GM12874 (cell line): ENCODE measurements around the gene MPPED2.

ENCODE experiments used
- CTCF ChIP-seq: IDR thresholded peaks from 2 replicates; pipeline ENCODE4 v1.5.1; 2011; ENCODE audit warnings: low read depth, mild to moderate bottlenecking, control low read depth, low read length, moderate library complexity; ENCODE audit not compliant: insufficient read depth

The MPPED2 gene

GRCh38 chr11:30545507-30545906 is 40.6 kb downstream of the MPPED2 start:
- TF ChIP-seq CTCF: no peak

- no peak for TF ChIP-seq CTCF
Observed at GRCh38 chr11:30543066-30543465, 43.1 kb downstream of the MPPED2 start.

- no peak for TF ChIP-seq CTCF
Observed at GRCh38 chr11:30540781-30541180, 45.4 kb downstream of the MPPED2 start.

GRCh38 chr11:30538251-30538650 is 47.9 kb downstream of the MPPED2 start:
- TF ChIP-seq CTCF: no peak

GRCh38 chr11:30535818-30536217 is 50.3 kb downstream of the MPPED2 start:
- TF ChIP-seq CTCF: no peak

GRCh38 chr11:30533445-30533947 is 52.7 kb downstream of the MPPED2 start:
- TF ChIP-seq CTCF: no peak

- no peak for TF ChIP-seq CTCF
Observed at GRCh38 chr11:30527566-30527965, 58.6 kb downstream of the MPPED2 start.

GRCh38 chr11:30526558-30526957 is 59.6 kb downstream of the MPPED2 start:
- no peak for TF ChIP-seq CTCF
